Activated CD4-positive, alpha-beta memory T cell treated with anti-CD3 and anti-CD28 coated beads for 36 hours (primary cell): ENCODE measurements around the gene DUSP10. TPM values are rescaled to one million over a fixed set of nuclear protein-coding genes. Genes with fewer than 3 reads are reported as not detected.

Experiments
- CTCF ChIA-PET: fragments of 350-600 bp; sonication (Branson Sonifier 250); formaldehyde crosslinking; loops from one replicate; lab custom pipeline; 2021; ENCODE audit warnings: antibody characterized with exemption, inconsistent platforms; lab: Charles Lee
- POLR2A ChIA-PET: fragments of 350-600 bp; sonication (Branson Sonifier 250); formaldehyde crosslinking; loops from one replicate; lab custom pipeline; 2021; ENCODE audit warnings: antibody characterized with exemption; lab: Charles Lee
- DNase-seq: peaks from one replicate; pipeline ENCODE4 v3.0.0-alpha.2; 2020
- H3K27ac Mint-ChIP-seq: one replicate; pipeline ENCODE4 v1.8.0; 2021; ENCODE audit warnings: mixed read lengths
- H3K27me3 Mint-ChIP-seq: one replicate; pipeline ENCODE4 v1.8.0; 2021; ENCODE audit warnings: mixed read lengths
- H3K36me3 Mint-ChIP-seq: one replicate; pipeline ENCODE4 v1.8.0; 2021; ENCODE audit warnings: mixed read lengths
- H3K4me1 Mint-ChIP-seq: one replicate; pipeline ENCODE4 v1.8.0; 2021; ENCODE audit warnings: low read depth, mixed read lengths
- H3K4me3 Mint-ChIP-seq: one replicate; pipeline ENCODE4 v1.8.0; 2021; ENCODE audit warnings: mild to moderate bottlenecking, mixed read lengths
- H3K9me3 Mint-ChIP-seq: one replicate; pipeline ENCODE4 v1.8.0; 2021; ENCODE audit warnings: mixed read lengths
- intact Hi-C: fragments of 100-400 bp; cut with micrococcal nuclease; formaldehyde crosslinking; loops from one replicate; pipeline ENCODE4 v1.15.1; 2023
- total RNA-seq, 2 experiments: library from RNA; stranded (reverse); gene quantifications; one replicate each; pipeline ENCODE4 v1.2.3, GENCODE V29; 2021

The DUSP10 gene
- total RNA-seq: 1 to 10 TPM; 8.8 to 8.9 TPM

GRCh38 chr1:221741703-221742554, at the start of gene DUSP10:
DUSP10 (minus strand) TSS chr1:221742089; CDS start chr1:221739744, 2,345 bp downstream.
- Mint-ChIP-seq H3K27me3 (no peaks in the 10 kb centered on the region), H3K36me3 (peaks cover 25% of the 10 kb centered on the region), H3K27ac (peak within 1 kb of the TSS; percentile 64), H3K4me1 (peaks cover 37% of the 10 kb centered on the region), H3K9me3 (no peaks in the 10 kb centered on the region), H3K4me3 (no peak within 1 kb of the TSS)
- peak; percentile 99 for DNase-seq
- POLR2A ChIA-PET: interaction anchor here (0.6 to 3.7 kb wide), 25 partner anchors 9 to 1653 kb away, joined by 3 to 49 read pairs (median 6); no protein-coding TSS in a partner anchor
- intact Hi-C loops: loop anchor here (1.0 to 5.0 kb wide), 20 partner anchors 12 to 970 kb away; partner anchors contain the start of genes AIDA and BROX
- CTCF ChIA-PET: interaction anchor here (0.7 to 4.6 kb wide), 16 partner anchors 8 to 723 kb away, joined by 3 to 23 read pairs (median 5); no protein-coding TSS in a partner anchor

DNA sequence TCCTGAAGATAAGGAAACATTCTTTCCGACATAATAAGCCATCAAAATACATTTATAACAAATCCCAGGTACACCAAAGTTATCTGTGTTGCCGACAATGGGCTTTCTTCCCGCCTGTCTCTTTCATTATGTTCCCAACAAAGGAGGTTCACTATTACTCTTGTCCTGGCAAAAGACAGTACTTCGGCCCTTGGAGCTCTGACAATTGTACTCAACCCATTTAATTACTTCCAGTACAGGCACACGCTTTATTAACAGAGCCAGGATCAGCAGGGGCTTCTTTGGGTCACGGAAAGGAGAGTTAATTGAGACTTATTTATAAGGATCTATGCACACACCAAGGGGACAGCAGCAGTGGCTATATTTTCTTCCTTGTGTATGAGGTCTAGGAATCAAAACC, 46.6 kb upstream of the DUSP10 start:
- H3K36me3 Mint-ChIP-seq: no peaks in the 10 kb centered on the region
- intact Hi-C loops: no loop called here
- DNase-seq: no peak
- no peaks in the 10 kb centered on the region for H3K9me3 Mint-ChIP-seq
- CTCF ChIA-PET: no interaction called here
- peaks cover 2% of the 10 kb centered on the region for H3K27me3 Mint-ChIP-seq
- no peak overlapping the region for H3K27ac Mint-ChIP-seq
- peaks cover 26% of the 10 kb centered on the region for H3K4me1 Mint-ChIP-seq
- POLR2A ChIA-PET: no interaction called here
- no peak overlapping the region for H3K4me3 Mint-ChIP-seq

- ChIA-PET POLR2A (no interaction called here), CTCF (no interaction called here)
- Mint-ChIP-seq H3K27me3 (peaks cover 2% of the 10 kb centered on the region), H3K4me3 (no peak overlapping the region), H3K36me3 (no peaks in the 10 kb centered on the region), H3K4me1 (peaks cover 29% of the 10 kb centered on the region), H3K9me3 (no peaks in the 10 kb centered on the region), H3K27ac (no peak overlapping the region)
- DNase-seq: no peak
- intact Hi-C loops: no loop called here
Measured at GRCh38 chr1:221786647-221787046, 44.8 kb upstream of the DUSP10 start.

DNA sequence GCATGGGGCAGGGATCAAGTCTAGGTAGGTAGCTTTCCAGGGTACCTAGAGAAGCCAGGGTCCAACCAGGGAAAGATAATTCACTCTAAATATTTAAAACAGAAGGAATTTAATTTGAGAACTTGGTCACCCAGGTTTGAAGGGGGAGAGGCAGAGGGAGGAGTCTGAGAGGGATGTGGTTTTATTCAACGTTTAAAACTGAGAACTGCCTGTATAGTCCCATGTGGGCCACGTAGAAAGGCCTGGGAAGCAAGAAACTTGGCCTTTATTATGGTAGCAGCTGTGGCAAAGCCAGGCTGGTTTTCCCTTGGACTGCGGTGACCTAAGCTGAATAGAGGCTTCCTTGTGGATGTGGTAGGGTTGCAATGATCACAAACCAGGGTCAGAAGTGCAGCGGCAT, 42.0 kb upstream of the DUSP10 start:
- H3K36me3 Mint-ChIP-seq: no peaks in the 10 kb centered on the region
- H3K27me3 Mint-ChIP-seq: peaks cover 2% of the 10 kb centered on the region
- H3K27ac Mint-ChIP-seq: no peak overlapping the region
- POLR2A ChIA-PET: interaction anchor here (1.3 kb wide), 1 partner anchor 11 kb away, joined by 4 read pairs; no protein-coding TSS in a partner anchor
- no peaks in the 10 kb centered on the region for H3K9me3 Mint-ChIP-seq
- CTCF ChIA-PET: interaction anchor here (0.9 to 2.0 kb wide), 3 partner anchors 11 to 671 kb away, joined by 3 to 6 read pairs (median 3); no protein-coding TSS in a partner anchor
- no peak overlapping the region for H3K4me3 Mint-ChIP-seq
- DNase-seq: peak; percentile 27
- H3K4me1 Mint-ChIP-seq: peaks cover 47% of the 10 kb centered on the region
- intact Hi-C loops: loop anchor here (1.0 kb wide), 1 partner anchor 10 kb away; no protein-coding TSS in a partner anchor

- no peak for DNase-seq
- Mint-ChIP-seq H3K4me3 (no peak overlapping the region), H3K4me1 (peaks cover 52% of the 10 kb centered on the region), H3K27me3 (peaks cover 2% of the 10 kb centered on the region), H3K9me3 (no peaks in the 10 kb centered on the region), H3K27ac (no peak overlapping the region), H3K36me3 (no peaks in the 10 kb centered on the region)
- POLR2A ChIA-PET: interaction anchor here (1.3 kb wide), 1 partner anchor 12 kb away, joined by 4 read pairs; no protein-coding TSS in a partner anchor
- intact Hi-C loops: no loop called here
- CTCF ChIA-PET: interaction anchor here (0.6 to 2.0 kb wide), 5 partner anchors 11 to 672 kb away, joined by 3 to 6 read pairs (median 3); no protein-coding TSS in a partner anchor
Measured at GRCh38 chr1:221783437-221783836, 41.5 kb upstream of the DUSP10 start.

GRCh38 chr1:221782970-221783369, 41.1 kb upstream of the DUSP10 start:
- H3K4me3 Mint-ChIP-seq: no peak overlapping the region
- H3K9me3 Mint-ChIP-seq: no peaks in the 10 kb centered on the region
- H3K27ac Mint-ChIP-seq: peak overlapping the region; percentile 40
- H3K27me3 Mint-ChIP-seq: peaks cover 2% of the 10 kb centered on the region
- no peak for DNase-seq
- ChIA-PET POLR2A (no interaction called here), CTCF (interaction anchor here (0.6 to 2.0 kb wide), 5 partner anchors 12 to 344 kb away, joined by 3 to 6 read pairs (median 3); no protein-coding TSS in a partner anchor)
- peaks cover 57% of the 10 kb centered on the region for H3K4me1 Mint-ChIP-seq
- no peaks in the 10 kb centered on the region for H3K36me3 Mint-ChIP-seq
- intact Hi-C loops: no loop called here

GRCh38 chr1:221782477-221782876, 40.6 kb upstream of the DUSP10 start:
- H3K9me3 Mint-ChIP-seq: no peaks in the 10 kb centered on the region
- H3K4me3 Mint-ChIP-seq: no peak overlapping the region
- H3K36me3 Mint-ChIP-seq: no peaks in the 10 kb centered on the region
- ChIA-PET POLR2A (no interaction called here), CTCF (interaction anchor here (0.6 to 2.0 kb wide), 4 partner anchors 12 to 344 kb away, joined by 3 to 6 read pairs (median 3); no protein-coding TSS in a partner anchor)
- H3K27ac Mint-ChIP-seq: peak overlapping the region; percentile 40
- DNase-seq: no peak
- intact Hi-C loops: no loop called here
- H3K4me1 Mint-ChIP-seq: peaks cover 62% of the 10 kb centered on the region
- H3K27me3 Mint-ChIP-seq: peaks cover 2% of the 10 kb centered on the region

DNA sequence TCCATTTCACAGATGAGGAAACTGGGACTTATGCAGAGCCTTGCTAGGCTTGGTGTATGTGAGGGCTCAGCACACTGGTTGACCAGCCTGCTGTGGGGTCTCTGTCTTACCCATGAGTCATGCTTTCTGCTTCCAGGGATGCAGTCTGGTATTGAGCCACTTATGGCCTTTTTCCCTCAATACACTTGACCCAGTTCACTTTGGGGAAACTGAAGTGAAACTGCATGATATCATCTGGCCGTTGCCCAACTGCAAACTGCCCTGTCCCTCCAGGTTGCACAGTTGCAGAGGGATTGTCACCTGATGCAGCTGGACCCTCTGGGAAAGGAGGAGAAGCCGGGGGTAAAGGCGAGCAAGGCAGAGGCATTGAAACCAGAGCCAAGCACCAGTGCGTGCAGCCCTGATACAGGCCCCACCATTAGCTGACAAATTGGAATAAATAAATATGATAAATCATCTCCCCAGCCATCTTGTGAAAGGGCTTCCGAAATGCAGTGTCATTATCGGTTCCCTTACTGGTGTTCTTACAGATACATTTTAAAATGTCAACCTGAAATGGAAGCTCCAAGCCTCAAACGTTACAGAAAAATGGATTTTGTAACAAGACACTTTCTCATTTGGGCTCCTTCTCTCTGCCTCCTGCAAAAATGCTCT, 39.3 kb upstream of the DUSP10 start:
- Mint-ChIP-seq H3K9me3 (no peaks in the 10 kb centered on the region), H3K4me1 (peaks cover 74% of the 10 kb centered on the region), H3K36me3 (no peaks in the 10 kb centered on the region), H3K4me3 (no peak overlapping the region), H3K27me3 (peaks cover 2% of the 10 kb centered on the region), H3K27ac (no peak overlapping the region)
- ChIA-PET CTCF (no interaction called here), POLR2A (no interaction called here)
- intact Hi-C loops: no loop called here
- no peak for DNase-seq

GRCh38 chr1:221780175-221780574, 38.3 kb upstream of the DUSP10 start:
- Mint-ChIP-seq H3K9me3 (no peaks in the 10 kb centered on the region), H3K4me3 (no peak overlapping the region), H3K36me3 (no peaks in the 10 kb centered on the region), H3K4me1 (peaks cover 85% of the 10 kb centered on the region), H3K27ac (no peak overlapping the region), H3K27me3 (peaks cover 2% of the 10 kb centered on the region)
- intact Hi-C loops: no loop called here
- ChIA-PET CTCF (interaction anchor here (1.3 kb wide), 1 partner anchor 15 kb away, joined by 3 read pairs; no protein-coding TSS in a partner anchor), POLR2A (interaction anchor here (1.5 kb wide), 1 partner anchor 40 kb away, joined by 4 read pairs; no protein-coding TSS in a partner anchor)
- DNase-seq: no peak

- H3K4me3 Mint-ChIP-seq: no peak overlapping the region
- H3K4me1 Mint-ChIP-seq: peaks cover 86% of the 10 kb centered on the region
- intact Hi-C loops: no loop called here
- no peak for DNase-seq
- H3K27ac Mint-ChIP-seq: no peak overlapping the region
- no peaks in the 10 kb centered on the region for H3K9me3 Mint-ChIP-seq
- H3K27me3 Mint-ChIP-seq: peaks cover 1% of the 10 kb centered on the region
- CTCF ChIA-PET: interaction anchor here (1.3 to 2.2 kb wide), 2 partner anchors 15 to 36 kb away, joined by 3 to 4 read pairs; no protein-coding TSS in a partner anchor
- POLR2A ChIA-PET: interaction anchor here (1.5 kb wide), 1 partner anchor 39 kb away, joined by 4 read pairs; no protein-coding TSS in a partner anchor
- H3K36me3 Mint-ChIP-seq: no peaks in the 10 kb centered on the region
Measured at GRCh38 chr1:221779771-221780170, 37.9 kb upstream of the DUSP10 start.

- POLR2A ChIA-PET: interaction anchor here (0.9 to 2.8 kb wide), 6 partner anchors 16 to 66 kb away, joined by 3 to 12 read pairs (median 5); no protein-coding TSS in a partner anchor
- intact Hi-C loops: loop anchor here (1.0 kb wide), 1 partner anchor 52 kb away; no protein-coding TSS in a partner anchor
- peak; percentile 66 for DNase-seq
- H3K36me3 Mint-ChIP-seq: no peaks in the 10 kb centered on the region
- peak overlapping the region; percentile 79 for H3K27ac Mint-ChIP-seq
- no peaks in the 10 kb centered on the region for H3K9me3 Mint-ChIP-seq
- CTCF ChIA-PET: interaction anchor here (1.0 to 2.2 kb wide), 2 partner anchors 11 to 35 kb away, joined by 3 to 4 read pairs; no protein-coding TSS in a partner anchor
- H3K27me3 Mint-ChIP-seq: no peaks in the 10 kb centered on the region
- H3K4me1 Mint-ChIP-seq: peaks cover 82% of the 10 kb centered on the region
- peak overlapping the region; percentile 21 for H3K4me3 Mint-ChIP-seq
Measured at GRCh38 chr1:221778535-221779142, 36.8 kb upstream of the DUSP10 start.
